ENCODE measurements around the gene FEZ2.

The FEZ2 gene

GRCh38 chr2:36620321-36620720 is 22.4 kb upstream of the FEZ2 start:
- Histone ChIP-seq H3K79me2 (ENCODE audit: control insufficient read depth, low read length) (no peaks in the 10 kb centered on the region), H3K36me3 (ENCODE audit: control insufficient read depth, low read length) (no peaks in the 10 kb centered on the region), H3K9me2 (replicated peaks; ENCODE audit: control insufficient read depth, low read length) (no peaks in the 10 kb centered on the region), H3K4me2 (ENCODE audit: low read length) (no peak overlapping the region), H3K27me3 (ENCODE audit: control insufficient read depth, low read length) (0 out of 2 replicates have a peak, but pooled peaks cover 3% of the 10 kb centered on the region), H3K27ac (ENCODE audit: low read depth, low read length) (no peak overlapping the region), H3K4me3 (ENCODE audit: low read length) (no peak overlapping the region), H3K4me1 (ENCODE audit: control insufficient read depth, low read length) (0 out of 2 replicates have a peak, but pooled peaks cover 2% of the 10 kb centered on the region), H3F3A (ENCODE audit: control insufficient read depth, insufficient read depth) (no peaks in the 10 kb centered on the region), H3K9me3 (ENCODE audit: control insufficient read depth, insufficient read depth, low read length) (peaks cover 7% of the 10 kb centered on the region), H4K20me1 (ENCODE audit: control insufficient read depth, insufficient read depth, low read depth, low read length) (no peaks in the 10 kb centered on the region)
- TF ChIP-seq EZH2phosphoT487 (IDR thresholded peaks at IDR 0.05; ENCODE audit: borderline replicate concordance, low read length) (no peak), CTCF (IDR thresholded peaks at IDR 0.05; ENCODE audit: low read depth, low read length, poor library complexity, severe bottlenecking) (no peak)

GRCh38 chr2:36618381-36618780 is 20.4 kb upstream of the FEZ2 start:
- Histone ChIP-seq H3K4me2 (ENCODE audit: low read length) (0 out of 2 replicates have a peak overlapping the region, but pooled peaks have one; percentile 5), H3K36me3 (ENCODE audit: control insufficient read depth, low read length) (no peaks in the 10 kb centered on the region), H3K4me3 (ENCODE audit: low read length) (no peak overlapping the region), H3K9me2 (replicated peaks; ENCODE audit: control insufficient read depth, low read length) (no peaks in the 10 kb centered on the region), H3K27me3 (ENCODE audit: control insufficient read depth, low read length) (0 out of 2 replicates have a peak, but pooled peaks cover 3% of the 10 kb centered on the region), H3K4me1 (ENCODE audit: control insufficient read depth, low read length) (0 out of 2 replicates have a peak, but pooled peaks cover 2% of the 10 kb centered on the region), H3K9me3 (ENCODE audit: control insufficient read depth, insufficient read depth, low read length) (peaks cover 2% of the 10 kb centered on the region; the same call in 1 of the 2 replicates), H4K20me1 (ENCODE audit: control insufficient read depth, insufficient read depth, low read depth, low read length) (no peaks in the 10 kb centered on the region), H3F3A (ENCODE audit: control insufficient read depth, insufficient read depth) (no peaks in the 10 kb centered on the region), H3K79me2 (ENCODE audit: control insufficient read depth, low read length) (no peaks in the 10 kb centered on the region), H3K27ac (ENCODE audit: low read depth, low read length) (no peak overlapping the region)
- TF ChIP-seq CTCF (IDR thresholded peaks at IDR 0.05; ENCODE audit: low read depth, low read length, poor library complexity, severe bottlenecking) (no peak), EZH2phosphoT487 (IDR thresholded peaks at IDR 0.05; ENCODE audit: borderline replicate concordance, low read length) (no peak)

- H3K36me3 ChIP-seq (ENCODE audit: control insufficient read depth, low read length): no peaks in the 10 kb centered on the region
- H3K9me3 ChIP-seq (ENCODE audit: control insufficient read depth, insufficient read depth, low read length): no peaks in the 10 kb centered on the region
- H3K27ac ChIP-seq (ENCODE audit: low read depth, low read length): no peak overlapping the region
- H4K20me1 ChIP-seq (ENCODE audit: control insufficient read depth, insufficient read depth, low read depth, low read length): no peaks in the 10 kb centered on the region
- H3F3A ChIP-seq (ENCODE audit: control insufficient read depth, insufficient read depth): no peaks in the 10 kb centered on the region
- H3K79me2 ChIP-seq (ENCODE audit: control insufficient read depth, low read length): no peaks in the 10 kb centered on the region
- H3K4me3 ChIP-seq (ENCODE audit: low read length): no peak overlapping the region
- TF ChIP-seq EZH2phosphoT487 (IDR thresholded peaks at IDR 0.05; ENCODE audit: borderline replicate concordance, low read length): no peak
- TF ChIP-seq CTCF (IDR thresholded peaks at IDR 0.05; ENCODE audit: low read depth, low read length, poor library complexity, severe bottlenecking): no peak
- 0 out of 2 replicates have a peak, but pooled peaks cover 2% of the 10 kb centered on the region for H3K4me1 ChIP-seq (ENCODE audit: control insufficient read depth, low read length)
- H3K9me2 ChIP-seq (replicated peaks; ENCODE audit: control insufficient read depth, low read length): no peaks in the 10 kb centered on the region
- peaks cover 3% of the 10 kb centered on the region; the same call in 1 of the 2 replicates for H3K27me3 ChIP-seq (ENCODE audit: control insufficient read depth, low read length)
- H3K4me2 ChIP-seq (ENCODE audit: low read length): no peak overlapping the region
Observed at GRCh38 chr2:36616947-36617346, 19.0 kb upstream of the FEZ2 start.
